ENCODE results near the gene LRP2BP. TPM values are rescaled to one million over a fixed set of nuclear protein-coding genes. Genes with fewer than 3 reads are reported as not detected.

LRP2BP gene
- polyA plus RNA-seq, 1 donor from 2014 or later: 1.1 TPM

DNA sequence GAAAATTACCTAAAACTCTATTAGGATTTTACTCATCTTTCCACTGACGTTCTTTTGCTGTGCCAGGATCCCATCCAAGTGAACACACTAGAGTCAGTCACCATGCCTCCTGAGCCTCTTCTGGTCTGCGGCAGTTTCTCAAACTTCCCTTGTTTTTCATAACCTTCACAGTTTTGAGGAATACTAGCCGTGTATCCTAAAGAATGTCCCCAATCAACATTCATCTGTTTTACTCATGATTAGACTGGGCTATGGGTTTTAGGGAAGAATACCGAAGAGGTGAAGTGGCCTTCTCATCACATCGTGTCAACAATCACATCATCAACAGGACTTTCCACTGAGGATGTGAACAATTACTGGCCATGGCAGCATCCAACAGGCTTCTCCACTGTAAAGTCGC lies 4.8 kb downstream of the LRP2BP start:
- no peak overlapping the region for H3K27ac ChIP-seq (ENCODE audit: low read length)
- H3K4me3 ChIP-seq (ENCODE audit: low read length): no peak overlapping the region
- H3K27me3 ChIP-seq (ENCODE audit: insufficient read depth, low read depth, low read length): no peaks in the 10 kb centered on the region
- no peak overlapping the region for H3K4me2 ChIP-seq (ENCODE audit: low read length)
- no peaks in the 10 kb centered on the region for H3K9me3 ChIP-seq (ENCODE audit: low read length)
- H3K36me3 ChIP-seq (ENCODE audit: insufficient read depth, low read length): no peaks in the 10 kb centered on the region
- H3K9ac ChIP-seq (ENCODE audit: low read length): no peak overlapping the region
- no peaks in the 10 kb centered on the region for H3K79me2 ChIP-seq (replicated peaks; ENCODE audit: insufficient read depth, low read length)
- H2AFZ ChIP-seq (ENCODE audit: low read depth, low read length): no peak overlapping the region
- no peaks in the 10 kb centered on the region for H4K20me1 ChIP-seq (ENCODE audit: insufficient read depth)
- TF ChIP-seq CTCF (IDR thresholded peaks at IDR 0.05; ENCODE audit: poor library complexity, severe bottlenecking): no peak
- TF ChIP-seq POLR2AphosphoS5 (IDR thresholded peaks at IDR 0.05): no peak
- no peak for TF ChIP-seq RAD21 (conservative IDR thresholded peaks at IDR 0.05)
- TF ChIP-seq SMC3 (conservative IDR thresholded peaks at IDR 0.05; ENCODE audit: poor library complexity): no peak
- TF ChIP-seq MXI1 (conservative IDR thresholded peaks at IDR 0.05; ENCODE audit: poor library complexity, severe bottlenecking): no peak
- no peak for TF ChIP-seq REST (IDR thresholded peaks at IDR 0.05; ENCODE audit: borderline replicate concordance)
- TF ChIP-seq EZH2 (IDR thresholded peaks at IDR 0.05; ENCODE audit: borderline replicate concordance, insufficient read depth, low read length, poor library complexity, severe bottlenecking): no peak
- no peak for TF ChIP-seq TAF1 (IDR thresholded peaks at IDR 0.05; ENCODE audit: low read depth)
- TF ChIP-seq EP300 (conservative IDR thresholded peaks at IDR 0.05; ENCODE audit: poor library complexity, severe bottlenecking): no peak
- no peaks in the 10 kb centered on the region for H3F3A ChIP-seq (ENCODE audit: insufficient read depth, low read length, poor library complexity, severe bottlenecking)
- H3K9me2 ChIP-seq (ENCODE audit: insufficient read depth, low read length): no peaks in the 10 kb centered on the region

- no peak overlapping the region for H3K9ac ChIP-seq (ENCODE audit: low read length)
- H3K79me2 ChIP-seq (replicated peaks; ENCODE audit: insufficient read depth, low read length): no peaks in the 10 kb centered on the region
- no peak overlapping the region for H3K4me3 ChIP-seq (ENCODE audit: low read length)
- H3F3A ChIP-seq (ENCODE audit: insufficient read depth, low read length, poor library complexity, severe bottlenecking): no peaks in the 10 kb centered on the region
- no peak for TF ChIP-seq SMC3 (conservative IDR thresholded peaks at IDR 0.05; ENCODE audit: poor library complexity)
- H3K27me3 ChIP-seq (ENCODE audit: insufficient read depth, low read depth, low read length): no peaks in the 10 kb centered on the region
- no peaks in the 10 kb centered on the region for H3K36me3 ChIP-seq (ENCODE audit: insufficient read depth, low read length)
- no peaks in the 10 kb centered on the region for H3K9me3 ChIP-seq (ENCODE audit: low read length)
- H4K20me1 ChIP-seq (ENCODE audit: insufficient read depth): no peaks in the 10 kb centered on the region
- H3K9me2 ChIP-seq (ENCODE audit: insufficient read depth, low read length): no peaks in the 10 kb centered on the region
- no peak overlapping the region for H3K27ac ChIP-seq (ENCODE audit: low read length)
- no peak overlapping the region for H3K4me2 ChIP-seq (ENCODE audit: low read length)
- no peak overlapping the region for H2AFZ ChIP-seq (ENCODE audit: low read depth, low read length)
Observed at GRCh38 chr4:185387957-185388356, 7.8 kb downstream of the LRP2BP start.

GRCh38 chr4:185384930-185385331 lies 10.8 kb downstream of the LRP2BP start:
- Histone ChIP-seq H3K9me3 (ENCODE audit: low read length) (no peaks in the 10 kb centered on the region), H3K79me2 (replicated peaks; ENCODE audit: insufficient read depth, low read length) (no peaks in the 10 kb centered on the region), H3K27ac (ENCODE audit: low read length) (no peak overlapping the region), H3K4me3 (ENCODE audit: low read length) (no peak overlapping the region), H3F3A (ENCODE audit: insufficient read depth, low read length, poor library complexity, severe bottlenecking) (no peaks in the 10 kb centered on the region), H3K36me3 (ENCODE audit: insufficient read depth, low read length) (no peaks in the 10 kb centered on the region), H3K4me2 (ENCODE audit: low read length) (no peak overlapping the region), H3K9me2 (ENCODE audit: insufficient read depth, low read length) (no peaks in the 10 kb centered on the region), H4K20me1 (ENCODE audit: insufficient read depth) (no peaks in the 10 kb centered on the region), H3K9ac (ENCODE audit: low read length) (no peak overlapping the region), H2AFZ (ENCODE audit: low read depth, low read length) (no peak overlapping the region), H3K27me3 (ENCODE audit: insufficient read depth, low read depth, low read length) (no peaks in the 10 kb centered on the region)
- TF ChIP-seq POLR2AphosphoS5 (IDR thresholded peaks at IDR 0.05) (no peak), CTCF (IDR thresholded peaks at IDR 0.05; ENCODE audit: poor library complexity, severe bottlenecking) (no peak), RAD21 (conservative IDR thresholded peaks at IDR 0.05) (no peak), EP300 (conservative IDR thresholded peaks at IDR 0.05; ENCODE audit: poor library complexity, severe bottlenecking) (no peak), EZH2 (IDR thresholded peaks at IDR 0.05; ENCODE audit: borderline replicate concordance, insufficient read depth, low read length, poor library complexity, severe bottlenecking) (no peak), SMC3 (conservative IDR thresholded peaks at IDR 0.05; ENCODE audit: poor library complexity) (no peak), TAF1 (IDR thresholded peaks at IDR 0.05; ENCODE audit: low read depth) (no peak), MXI1 (conservative IDR thresholded peaks at IDR 0.05; ENCODE audit: poor library complexity, severe bottlenecking) (no peak)

Measured in neural cell (in vitro differentiated cells).